Activated T-cell treated with anti-CD3 and anti-CD28 coated beads, Interleukin-2, amount 50 U/mL, for 4 hours (primary cell): ENCODE data around the gene DUSP22. TPM values are rescaled to one million over a fixed set of nuclear protein-coding genes. Genes with fewer than 3 reads are reported as not detected.

Source experiments
- ATAC-seq, 2 donors: fragments of 200-7000 bp; cut with Tn5 transposase; one replicate each; pipeline ENCODE4 v1.10.0; 2021
- DNase-seq: peaks from one replicate; pipeline ENCODE4 v3.0.0-alpha.2; 2020
- H3K27me3 Mint-ChIP-seq: one replicate; pipeline ENCODE4 v1.8.0; 2021; ENCODE audit warnings: low read depth, mixed read lengths
- H3K36me3 Mint-ChIP-seq: one replicate; pipeline ENCODE4 v1.8.0; 2022; ENCODE audit warnings: mixed read lengths; ENCODE audit not compliant: insufficient read depth
- H3K4me1 Mint-ChIP-seq: one replicate; pipeline ENCODE4 v1.8.0; 2021; ENCODE audit warnings: low read depth, mixed read lengths
- H3K4me3 Mint-ChIP-seq: one replicate; pipeline ENCODE4 v1.8.0; 2021; ENCODE audit warnings: mild to moderate bottlenecking, moderate library complexity, mixed read lengths
- H3K9me3 Mint-ChIP-seq: one replicate; pipeline ENCODE4 v1.8.0; 2021; ENCODE audit warnings: mixed read lengths
- total RNA-seq, 3 donors: library from RNA; stranded (reverse); gene quantifications; one replicate each; pipeline ENCODE4 v1.2.1, GENCODE V29; 2021

DUSP22 gene
- total RNA-seq, 3 donors from 2014 or later, result 27.5 to 32.5 (median 30.9) TPM

- peak in 1 of 2 donors; percentile 32 for ATAC-seq
- peaks cover 49% of the 10 kb centered on the region for H3K4me1 Mint-ChIP-seq
- H3K4me3 Mint-ChIP-seq, result no peak overlapping the region
- no peaks in the 10 kb centered on the region for H3K9me3 Mint-ChIP-seq
- DNase-seq, result no peak
- peaks cover 5% of the 10 kb centered on the region for H3K36me3 Mint-ChIP-seq
- no peaks in the 10 kb centered on the region for H3K27me3 Mint-ChIP-seq
These were observed 44.1 kb downstream of the DUSP22 start for GRCh38 chr6:336159-337114.

- DNase-seq (peak; percentile 33), ATAC-seq (peak; percentile 79 to 81)
- H3K27me3 Mint-ChIP-seq, result no peaks in the 10 kb centered on the region
These were observed 45.6 kb downstream of the DUSP22 start for GRCh38 chr6:337805-338368.

GRCh38 chr6:338815-339262 lies 46.6 kb downstream of the DUSP22 start:
- Mint-ChIP-seq H3K36me3 (peaks cover 7% of the 10 kb centered on the region), H3K4me1 (peaks cover 52% of the 10 kb centered on the region), H3K4me3 (no peak overlapping the region), H3K9me3 (no peaks in the 10 kb centered on the region), H3K27me3 (no peaks in the 10 kb centered on the region)
- DNase-seq (no peak), ATAC-seq (peak in 1 of 2 donors; percentile 23)

More at GRCh38 chr6:337805-338368, 45.6 kb downstream of the DUSP22 start:
- H3K36me3 Mint-ChIP-seq, result peaks cover 7% of the 10 kb centered on the region
- H3K4me1 Mint-ChIP-seq, result peaks cover 53% of the 10 kb centered on the region
- peak overlapping the region; percentile 22 for H3K4me3 Mint-ChIP-seq
- no peaks in the 10 kb centered on the region for H3K9me3 Mint-ChIP-seq

- Mint-ChIP-seq H3K4me3 (no peak overlapping the region), H3K4me1 (peaks cover 52% of the 10 kb centered on the region), H3K9me3 (no peaks in the 10 kb centered on the region), H3K36me3 (peaks cover 7% of the 10 kb centered on the region), H3K27me3 (no peaks in the 10 kb centered on the region)
- ATAC-seq (peak; percentile 43 to 45), DNase-seq (no peak)
These were observed 47.2 kb downstream of the DUSP22 start for GRCh38 chr6:339480-339879.

GRCh38 chr6:340186-340955 lies 48.1 kb downstream of the DUSP22 start:
- no peak overlapping the region for H3K4me3 Mint-ChIP-seq

GRCh38 chr6:340991-341827 lies 48.9 kb downstream of the DUSP22 start:
- Mint-ChIP-seq H3K27me3 (no peaks in the 10 kb centered on the region), H3K36me3 (peaks cover 7% of the 10 kb centered on the region), H3K4me1 (peaks cover 47% of the 10 kb centered on the region), H3K4me3 (no peak overlapping the region), H3K9me3 (no peaks in the 10 kb centered on the region)
- ATAC-seq, result no peak
- no peak for DNase-seq

More at GRCh38 chr6:340186-340955, 48.1 kb downstream of the DUSP22 start:
- H3K9me3 Mint-ChIP-seq, result no peaks in the 10 kb centered on the region
- DNase-seq (no peak), ATAC-seq (no peak)
- peaks cover 7% of the 10 kb centered on the region for H3K36me3 Mint-ChIP-seq
- H3K27me3 Mint-ChIP-seq, result no peaks in the 10 kb centered on the region
- peaks cover 52% of the 10 kb centered on the region for H3K4me1 Mint-ChIP-seq

- H3K9me3 Mint-ChIP-seq, result no peaks in the 10 kb centered on the region
- H3K4me1 Mint-ChIP-seq, result peaks cover 37% of the 10 kb centered on the region
- H3K27me3 Mint-ChIP-seq, result no peaks in the 10 kb centered on the region
- DNase-seq, result no peak
- H3K36me3 Mint-ChIP-seq, result peaks cover 4% of the 10 kb centered on the region
- peak in 1 of 2 donors; percentile 42 for ATAC-seq
- no peak overlapping the region for H3K4me3 Mint-ChIP-seq
These were observed 49.9 kb downstream of the DUSP22 start for GRCh38 chr6:341914-342831.

- Mint-ChIP-seq H3K36me3 (peaks cover 7% of the 10 kb centered on the region), H3K4me1 (peaks cover 31% of the 10 kb centered on the region), H3K9me3 (no peaks in the 10 kb centered on the region), H3K27me3 (no peaks in the 10 kb centered on the region), H3K4me3 (no peak overlapping the region)
- DNase-seq, result no peak
- ATAC-seq, result no peak
These were observed 50.5 kb downstream of the DUSP22 start for GRCh38 chr6:342832-343179.

GRCh38 chr6:343226-343935 lies 51.1 kb downstream of the DUSP22 start:
- DNase-seq (no peak), ATAC-seq (no peak)
- Mint-ChIP-seq H3K9me3 (no peaks in the 10 kb centered on the region), H3K4me3 (no peak overlapping the region), H3K36me3 (peaks cover 12% of the 10 kb centered on the region), H3K4me1 (peaks cover 26% of the 10 kb centered on the region), H3K27me3 (no peaks in the 10 kb centered on the region)

- H3K27me3 Mint-ChIP-seq, result no peaks in the 10 kb centered on the region
These were observed 51.9 kb downstream of the DUSP22 start for GRCh38 chr6:343960-344815.

GRCh38 chr6:344816-345340 lies 52.6 kb downstream of the DUSP22 start:
- Mint-ChIP-seq H3K4me3 (no peak overlapping the region), H3K27me3 (no peaks in the 10 kb centered on the region), H3K9me3 (no peaks in the 10 kb centered on the region), H3K36me3 (peaks cover 21% of the 10 kb centered on the region), H3K4me1 (peaks cover 12% of the 10 kb centered on the region)
- no peak for ATAC-seq
- DNase-seq, result no peak

More at GRCh38 chr6:343960-344815, 51.9 kb downstream of the DUSP22 start:
- Mint-ChIP-seq H3K9me3 (no peaks in the 10 kb centered on the region), H3K36me3 (peaks cover 16% of the 10 kb centered on the region), H3K4me3 (no peak overlapping the region), H3K4me1 (peaks cover 19% of the 10 kb centered on the region)
- DNase-seq, result no peak
- no peak for ATAC-seq
